ENCODE data around the gene LACTBL1.
"Not testable (repeated sequence)": the region's sequence is repeated elsewhere in the genome, so short reads cannot be mapped to it uniquely, and the experiment has no call there.

Gene LACTBL1

DNA sequence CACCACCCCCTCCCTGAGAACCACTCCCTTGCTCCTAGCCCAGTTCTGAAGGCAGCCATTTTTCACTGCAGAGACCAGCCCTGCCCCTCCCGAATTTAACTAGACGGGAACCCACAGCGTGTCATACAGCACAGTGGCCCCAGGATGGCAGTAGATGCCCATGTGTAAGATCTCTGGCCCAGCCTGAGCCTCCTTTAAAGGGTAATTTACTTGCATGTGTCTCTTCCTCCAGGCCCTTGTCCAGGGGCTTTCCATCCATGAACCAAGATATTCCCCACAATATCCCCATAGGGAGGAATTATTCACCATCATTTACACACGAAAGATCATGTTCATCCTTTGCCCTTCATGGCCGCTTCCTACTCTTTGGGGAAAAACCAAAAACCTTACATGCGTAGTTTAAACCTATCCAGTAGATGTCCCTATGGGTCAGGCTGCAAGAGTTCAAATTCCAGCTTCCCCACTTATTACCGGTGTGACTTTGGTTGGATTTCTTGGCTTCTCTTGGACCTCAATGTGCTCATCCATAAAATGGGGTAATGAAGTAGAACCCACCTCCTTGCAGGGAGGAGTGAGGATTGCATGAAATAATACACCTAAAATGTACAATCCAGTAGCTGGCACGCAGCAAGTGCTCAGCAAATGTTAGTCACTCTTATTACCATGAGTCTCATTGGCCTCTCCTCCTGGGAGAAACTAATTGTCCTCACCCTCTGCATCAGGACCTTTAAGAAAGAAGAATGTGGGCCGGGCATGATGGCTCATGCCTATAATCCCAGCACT is 4.0 kb upstream of the LACTBL1 start:
- peak; percentile 34 for DNase-seq

DNA sequence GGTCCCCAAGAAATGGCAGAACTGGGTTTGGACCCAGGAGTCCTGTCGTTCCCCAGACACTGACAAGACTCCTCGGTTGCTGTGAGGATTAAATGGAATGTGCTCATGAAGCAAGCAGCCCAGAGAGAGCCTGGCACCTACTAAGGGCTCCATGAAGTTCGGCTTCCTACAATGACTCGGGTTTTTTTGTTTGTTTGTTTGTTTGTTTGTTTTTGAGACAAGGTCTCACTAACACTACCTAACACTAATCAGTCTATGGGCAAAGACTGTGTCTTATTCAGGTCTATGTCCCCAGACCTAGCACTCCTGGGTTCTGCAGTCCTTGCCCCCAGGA is 3.4 kb upstream of the LACTBL1 start:
- DNase-seq, result no peak

DNA sequence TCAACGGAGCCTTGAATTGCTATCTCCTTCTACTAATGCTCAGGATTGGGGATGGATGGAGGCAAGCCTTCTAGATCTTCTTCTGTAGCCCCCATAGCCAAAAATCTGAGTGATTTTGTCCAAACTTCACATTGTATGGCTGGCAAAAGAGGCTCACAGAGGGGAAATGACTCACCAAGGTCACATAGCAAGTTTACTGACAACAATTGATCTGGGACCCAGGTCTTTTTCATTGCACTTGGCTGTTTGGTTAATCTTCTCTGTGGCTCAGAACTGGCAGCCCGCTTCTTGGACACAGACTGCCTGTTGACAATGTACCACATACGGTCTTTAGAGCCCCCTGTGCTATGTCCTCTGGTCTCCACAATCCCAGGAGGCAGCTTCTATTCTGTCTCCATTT is 3.0 kb upstream of the LACTBL1 start:
- DNase-seq, result no peak

DNA sequence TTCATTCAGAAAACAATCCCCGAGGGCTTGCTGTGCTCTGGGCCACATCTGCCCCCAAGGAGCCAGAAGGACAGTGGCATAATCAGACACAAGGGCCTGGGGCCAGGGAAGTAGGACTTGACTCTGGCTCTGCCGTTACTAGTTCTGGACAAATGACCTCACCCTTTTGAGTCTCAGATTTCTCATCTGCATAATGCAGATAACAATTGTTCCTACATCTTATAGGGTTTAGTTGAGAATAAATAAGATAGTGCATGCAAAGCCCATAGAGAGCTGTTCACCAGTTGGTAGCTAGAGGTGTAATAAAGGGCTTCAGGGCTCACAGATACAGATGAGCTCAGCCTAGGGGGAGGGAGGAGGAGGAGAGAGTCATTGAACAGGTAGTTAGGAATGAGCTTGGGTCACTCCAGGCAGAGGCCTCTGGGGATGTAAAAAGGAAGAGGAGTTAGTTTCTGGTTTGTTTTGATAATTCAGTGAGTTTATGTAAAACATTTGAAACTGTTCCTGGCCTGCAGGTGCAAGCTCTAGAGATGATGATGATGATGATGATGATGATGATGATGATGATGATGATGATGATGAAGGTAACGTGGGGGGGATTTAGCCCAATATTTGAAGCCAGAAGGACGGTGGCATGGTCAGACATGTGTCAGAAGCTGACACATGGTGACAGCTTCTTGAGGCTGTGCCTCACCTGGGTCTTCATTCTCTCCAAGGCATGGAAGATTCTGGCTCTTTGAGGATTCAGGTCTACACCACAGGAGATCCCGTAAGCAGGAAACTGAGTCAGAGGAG is 858 bp downstream of the LACTBL1 start:
- DNase-seq, result no peak

DNA sequence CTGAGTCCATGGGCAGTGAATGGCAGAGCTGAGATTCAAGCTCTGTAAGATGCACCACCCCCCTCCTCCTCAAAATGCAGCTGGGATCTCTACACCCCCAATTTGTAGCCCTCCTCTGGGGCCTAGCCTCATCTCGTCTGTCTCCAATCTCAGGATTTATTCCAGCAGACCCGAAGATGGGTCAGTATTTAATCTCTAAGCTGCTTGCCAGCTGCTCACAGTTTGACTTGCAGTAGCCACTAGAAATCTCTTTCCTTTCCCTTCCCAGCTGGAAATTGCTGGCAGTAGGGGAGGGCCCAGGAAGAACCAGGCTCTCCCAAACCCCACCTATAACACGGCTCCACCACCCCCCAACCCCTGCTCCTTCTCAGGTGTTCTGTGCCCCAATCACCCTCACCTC is 1.5 kb downstream of the LACTBL1 start:
- DNase-seq, result no peak

DNA sequence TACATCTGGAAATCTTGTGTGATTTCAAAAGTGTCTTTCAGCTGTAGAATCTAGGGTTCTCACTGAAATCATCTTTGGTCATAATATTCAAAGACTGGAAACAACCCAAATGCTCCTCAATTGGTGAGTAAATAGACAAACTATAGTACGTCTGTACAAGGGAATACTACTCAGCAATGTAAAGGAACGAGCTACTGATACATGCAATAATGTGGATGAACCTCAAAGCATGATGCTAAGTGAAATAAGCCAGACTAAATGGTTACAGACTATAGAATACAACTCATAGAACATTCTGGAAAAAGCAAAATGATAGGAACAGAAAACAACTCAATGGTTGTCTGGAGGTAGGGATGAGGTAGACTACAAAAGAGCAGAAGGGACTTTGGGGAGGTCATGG is 2.6 kb downstream of the LACTBL1 start:
- no peak for DNase-seq

DNA sequence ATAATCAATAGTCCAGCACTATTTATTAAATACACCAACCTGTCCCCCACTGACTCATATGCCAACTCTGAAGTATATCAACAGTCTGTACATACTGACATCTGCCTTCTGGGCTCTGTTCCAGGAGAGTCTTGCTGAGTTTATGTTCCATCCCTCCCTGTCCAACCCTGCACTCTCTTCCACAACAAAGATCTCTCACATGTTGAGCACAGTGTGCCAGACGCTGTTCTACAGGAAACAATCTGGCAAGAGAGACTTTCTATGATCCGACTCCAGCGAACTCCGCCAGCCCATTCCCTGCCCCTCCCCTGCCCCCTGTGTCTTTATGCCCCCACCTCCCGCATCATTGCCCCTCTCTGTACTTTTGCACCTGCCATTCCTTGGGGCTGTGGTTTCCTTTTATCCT is 3.4 kb downstream of the LACTBL1 start:
- no peak for DNase-seq

DNA sequence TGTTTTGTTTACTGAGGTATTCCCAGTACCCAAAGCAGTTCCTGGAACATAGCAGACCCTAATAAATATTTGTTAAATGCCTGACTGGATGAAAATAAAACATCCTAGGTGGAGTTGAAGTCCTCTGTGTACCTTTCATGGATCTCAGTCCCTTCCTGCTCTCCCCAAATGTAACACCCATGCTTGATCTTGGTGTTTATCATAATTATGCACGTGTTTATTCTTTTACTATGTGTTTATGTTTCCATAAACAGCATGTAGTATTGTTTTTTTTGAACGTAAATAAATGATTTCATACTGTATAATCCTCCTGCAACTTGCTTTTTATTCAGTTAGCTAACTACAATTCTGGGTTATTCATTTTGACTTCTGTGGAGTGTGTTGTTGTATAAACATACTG is 4.8 kb downstream of the LACTBL1 start:
- no peak for DNase-seq

DNA sequence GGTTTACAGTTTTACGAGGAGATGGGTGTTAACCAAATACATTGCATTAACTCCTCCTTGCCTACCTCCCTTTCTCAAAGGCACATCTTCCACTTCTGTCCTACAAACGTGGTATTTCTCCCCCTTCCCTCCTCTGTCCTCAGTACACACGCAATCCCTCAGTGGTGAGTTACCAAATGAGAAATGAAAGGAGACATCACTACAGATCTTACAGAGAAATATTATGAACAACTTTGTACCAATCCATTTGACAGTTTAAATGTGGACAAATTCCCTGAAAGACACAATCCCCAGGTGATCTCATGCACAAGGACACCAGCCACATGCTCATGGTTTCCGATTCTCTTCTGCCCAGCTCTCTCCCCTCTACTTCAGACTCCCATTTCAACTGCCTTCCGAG is 6.4 kb downstream of the LACTBL1 start:
- no peak for DNase-seq

DNA sequence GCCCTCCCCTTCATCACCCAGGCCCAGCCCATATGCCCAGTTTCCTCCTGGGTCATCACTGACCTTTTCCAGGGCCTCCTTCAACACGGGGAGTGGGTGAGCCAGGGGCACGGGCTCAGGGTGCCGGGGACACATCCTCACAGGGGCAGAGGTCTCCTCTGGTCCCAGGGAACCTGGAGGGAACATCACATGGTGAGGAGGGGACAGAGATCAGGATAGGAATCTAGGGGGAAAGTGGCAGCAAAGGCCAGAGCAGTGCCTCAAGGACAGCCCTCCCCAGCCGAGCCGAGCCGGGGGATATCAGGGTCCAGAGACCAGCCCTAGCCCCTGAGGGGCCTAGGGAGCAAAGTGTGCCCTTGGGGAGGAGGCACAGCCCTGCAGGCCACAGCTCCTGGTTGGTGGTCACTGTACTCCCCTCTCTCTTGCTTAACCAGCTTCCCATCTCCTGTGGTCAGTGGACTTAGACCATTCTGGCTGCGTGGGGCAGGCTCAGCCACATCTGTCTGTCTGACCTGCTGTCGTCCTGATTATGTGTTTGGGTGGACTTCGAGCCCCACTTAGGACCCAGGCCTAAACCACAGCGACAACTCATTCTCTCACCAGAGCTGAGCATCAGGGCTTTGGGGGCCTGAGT is 9.5 kb downstream of the LACTBL1 start:
- no peak for DNase-seq

DNA sequence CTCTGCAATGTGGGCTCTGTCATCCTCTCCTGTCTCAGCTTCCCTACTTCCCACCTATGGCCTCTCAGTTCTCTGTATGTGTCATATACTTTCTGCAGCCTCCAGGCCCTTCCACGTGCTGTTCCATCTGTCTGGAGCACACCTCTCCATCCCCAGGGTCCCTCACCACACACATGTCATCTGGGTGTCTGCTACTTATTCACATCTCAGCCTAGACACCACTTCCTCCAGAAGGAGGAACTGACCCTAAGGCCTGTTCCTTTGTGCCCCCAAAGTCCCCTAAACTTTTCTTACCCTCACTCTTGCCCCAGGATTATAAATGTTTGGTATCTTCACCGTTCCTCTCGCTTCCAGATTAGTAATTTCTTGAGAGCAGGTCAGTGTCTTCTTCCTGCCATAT is 10.1 kb downstream of the LACTBL1 start:
- DNase-seq, result no peak

DNA sequence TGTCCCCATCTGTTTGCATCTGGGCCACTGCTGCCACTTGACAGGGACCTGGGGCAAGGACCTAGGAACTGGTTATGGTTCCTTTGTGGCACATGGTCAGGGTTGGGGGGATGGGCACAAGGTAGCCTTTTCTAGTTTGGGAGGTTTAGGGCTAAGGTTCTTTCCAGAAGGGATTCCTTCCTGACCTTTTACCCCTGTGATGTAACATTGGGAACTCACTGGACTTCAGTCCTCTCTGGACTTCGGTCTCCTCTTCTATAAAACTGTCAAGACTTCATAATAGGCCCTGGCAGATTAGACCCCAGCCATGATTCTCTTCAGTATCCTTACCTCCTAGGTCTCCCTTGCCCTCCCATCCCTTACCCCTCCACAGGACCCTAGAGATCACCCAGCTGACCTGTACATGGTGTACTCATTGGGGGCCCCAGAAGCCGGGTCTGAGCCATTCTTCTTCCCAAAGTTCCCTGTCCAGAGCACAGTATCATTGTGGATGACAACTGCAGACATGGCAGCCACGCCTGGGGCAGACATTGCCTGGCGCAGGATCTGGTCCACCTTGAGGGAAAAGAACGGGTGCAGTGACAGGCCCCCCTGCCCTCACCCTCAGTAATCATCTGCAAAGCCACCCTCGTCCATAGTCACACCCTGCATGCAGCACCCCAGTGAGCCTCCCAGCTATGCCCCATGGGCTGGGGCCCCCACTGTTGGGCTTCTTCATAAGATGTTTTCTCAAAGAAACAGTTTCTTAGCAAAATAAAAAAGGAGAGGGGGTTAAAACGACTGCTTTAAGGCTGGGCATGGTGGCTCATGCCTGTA is 12.9 kb downstream of the LACTBL1 start:
- DNase-seq, result no peak

DNA sequence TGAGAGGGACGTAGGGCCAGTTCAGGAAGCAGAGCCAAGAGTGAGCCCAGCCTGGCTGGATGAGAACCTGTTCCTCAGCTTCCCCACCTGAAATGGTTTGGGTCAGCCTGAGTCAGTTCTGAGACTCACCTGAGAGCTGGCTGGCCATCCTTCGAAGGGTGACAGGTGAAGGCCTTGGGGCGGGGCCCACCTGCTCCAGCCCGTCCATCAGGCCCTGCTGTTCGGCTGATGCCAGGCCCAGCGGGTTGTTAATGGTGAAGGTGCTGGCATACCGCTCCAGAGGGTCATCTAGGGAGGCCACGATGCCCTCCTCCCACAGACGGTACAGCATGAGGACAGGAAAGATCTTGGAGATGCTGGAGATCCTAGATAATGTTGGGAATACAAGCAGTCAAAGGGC is 14.1 kb downstream of the LACTBL1 start:
- DNase-seq, result no peak

DNA sequence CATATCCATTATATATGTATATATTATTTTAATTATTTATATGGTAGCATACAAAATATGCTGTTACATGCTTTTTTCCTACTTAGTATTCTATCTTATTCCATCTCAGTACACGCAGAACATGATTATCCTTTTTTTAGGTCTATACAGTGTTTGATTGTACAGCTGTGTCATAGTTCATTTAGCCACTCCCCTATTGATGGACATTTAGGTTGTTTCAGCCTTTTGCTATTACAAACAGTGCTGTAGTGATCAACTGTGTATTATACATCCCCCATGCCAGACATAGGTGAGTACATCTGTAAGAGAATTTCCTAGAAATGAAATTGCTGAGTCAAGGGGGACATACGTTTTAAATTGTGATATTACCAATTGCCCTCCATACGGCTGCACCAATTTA is 15.6 kb downstream of the LACTBL1 start:
- no peak for DNase-seq

DNA sequence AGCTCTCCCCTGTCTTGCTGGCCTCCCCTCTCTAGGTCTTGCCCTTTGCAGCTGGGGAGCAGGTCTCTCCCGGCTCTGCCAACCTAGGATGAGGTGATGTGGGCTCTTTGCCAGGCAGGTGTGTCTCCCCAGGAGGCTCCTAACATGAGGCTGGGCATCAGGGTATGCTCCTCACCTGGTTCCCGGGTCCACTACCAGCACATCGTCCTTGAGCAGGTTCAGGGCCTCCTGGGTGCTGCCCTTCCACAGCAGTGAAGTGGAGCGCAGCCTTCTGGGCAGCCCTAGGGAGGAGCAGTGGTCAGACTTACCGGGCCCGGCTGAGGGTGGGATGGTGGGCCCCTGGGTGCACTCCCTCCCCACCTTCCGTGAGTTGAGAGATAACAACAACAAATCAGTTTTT is 17.5 kb downstream of the LACTBL1 start:
- DNase-seq, result no peak

DNA sequence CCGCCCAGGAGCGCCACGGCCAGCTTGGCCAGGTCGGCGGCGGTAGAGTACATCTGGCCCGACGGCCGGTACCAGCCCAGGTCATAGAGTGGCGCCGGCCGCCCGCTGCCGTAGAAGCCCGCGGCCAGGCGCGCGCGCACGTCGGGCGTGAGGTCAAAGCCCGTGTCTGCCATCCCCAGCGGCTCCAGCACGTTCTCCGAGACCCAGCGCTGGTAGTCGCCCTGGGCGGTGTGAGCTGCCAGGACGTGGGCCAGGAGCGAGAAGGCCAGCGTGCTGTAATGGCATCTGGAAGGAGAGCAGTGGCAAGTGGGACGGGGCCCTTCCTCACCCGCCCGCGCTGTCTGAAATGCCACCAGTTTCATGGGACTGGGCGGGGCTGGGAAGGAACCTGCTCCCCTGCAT is 18.9 kb downstream of the LACTBL1 start:
- DNase-seq, result no peak

DNA sequence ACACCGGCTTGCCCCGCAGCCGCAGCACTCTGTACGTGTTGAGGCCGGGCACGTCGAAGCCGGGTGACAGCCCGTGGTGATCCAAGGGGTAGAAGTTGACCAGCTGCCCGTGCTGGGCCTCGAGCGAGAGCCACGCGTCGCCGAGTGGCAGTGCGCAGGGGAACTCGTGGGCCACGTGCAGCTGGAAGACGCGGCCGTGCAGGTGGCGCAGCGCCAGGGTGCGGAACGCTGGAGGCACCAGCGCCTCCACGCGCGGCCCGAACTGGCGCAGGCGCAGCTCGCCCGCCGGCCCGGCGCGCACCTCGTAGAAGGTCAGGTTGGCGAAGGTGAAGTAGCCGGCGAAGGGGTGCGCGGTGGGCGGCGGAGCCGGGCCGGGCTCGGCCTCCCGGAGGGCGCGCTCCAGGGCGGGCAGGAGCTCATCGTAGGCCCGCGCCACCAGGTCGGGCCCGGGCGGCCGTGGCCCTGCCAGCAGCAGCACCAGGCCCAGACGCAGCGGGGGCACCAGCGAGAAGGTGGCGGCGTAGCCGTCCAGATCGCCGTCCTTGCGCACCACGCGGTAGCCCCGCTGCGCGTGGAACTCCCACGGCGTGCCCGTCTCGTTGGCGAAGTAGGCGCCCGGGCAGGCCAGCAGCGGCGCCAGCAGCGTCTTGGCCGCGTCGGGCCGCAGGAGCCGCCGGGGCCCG is 19.5 kb downstream of the LACTBL1 start:
- DNase-seq, result no peak

DNA sequence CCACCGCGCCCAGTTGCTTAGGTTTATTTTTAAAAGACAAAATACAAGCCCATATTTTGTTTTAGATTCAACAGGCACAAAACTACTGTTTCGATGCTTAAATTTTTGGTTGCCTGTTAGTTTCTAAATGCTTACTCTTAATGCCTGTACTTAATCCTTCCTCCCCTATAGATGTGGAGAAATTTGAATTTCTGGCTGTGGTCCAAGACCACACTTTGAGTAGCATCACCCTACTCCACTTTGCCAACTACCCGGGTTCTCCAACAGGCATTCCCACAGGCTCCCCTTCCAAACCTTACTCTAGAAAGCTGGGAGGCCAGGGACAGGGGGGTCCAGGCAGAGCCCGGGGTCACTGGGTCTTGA is 20.0 kb downstream of the LACTBL1 start:
- no peak for DNase-seq

DNA sequence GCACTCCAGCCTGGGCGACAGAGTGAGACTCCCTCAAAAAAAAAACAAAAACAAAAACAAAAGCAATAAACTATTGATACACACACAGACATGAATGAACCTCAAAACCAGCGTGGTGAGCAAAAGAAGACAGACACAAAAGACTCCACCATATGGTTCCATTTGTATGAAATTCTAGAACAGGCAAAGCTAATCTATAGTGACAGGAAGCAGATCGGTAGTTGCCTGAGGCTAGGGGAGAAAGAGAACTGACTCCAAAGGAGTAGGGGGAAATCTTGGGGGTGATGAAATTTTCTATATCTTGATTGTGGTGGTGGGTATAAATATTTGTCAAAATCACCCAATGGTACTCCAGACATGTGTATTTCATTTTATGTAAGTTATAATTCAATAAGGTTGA is 20.9 kb downstream of the LACTBL1 start:
- no peak for DNase-seq

DNA sequence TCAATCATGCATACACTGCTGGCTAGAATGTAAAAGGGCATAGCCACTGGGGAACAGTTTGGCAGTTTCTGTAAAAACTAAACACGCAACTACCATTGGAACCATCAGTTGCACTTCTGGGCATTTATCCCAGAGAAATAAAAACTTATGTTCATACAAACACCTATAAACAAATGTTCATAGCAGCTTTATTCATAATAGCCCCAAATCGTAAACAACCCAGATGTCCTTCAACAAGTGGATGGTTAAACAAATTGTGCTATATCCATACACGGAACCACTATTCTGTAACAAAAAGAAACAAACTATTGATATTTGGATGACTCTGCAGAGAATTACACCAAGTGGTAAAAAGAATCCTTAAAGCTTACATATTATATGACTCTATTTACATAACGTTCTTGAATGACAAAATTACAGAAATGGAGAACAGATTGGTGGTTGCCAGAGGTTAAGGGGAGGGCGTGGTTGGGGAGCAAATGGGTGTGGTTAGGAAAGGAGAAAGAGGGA is 22.8 kb downstream of the LACTBL1 start:
- no peak for DNase-seq

DNA sequence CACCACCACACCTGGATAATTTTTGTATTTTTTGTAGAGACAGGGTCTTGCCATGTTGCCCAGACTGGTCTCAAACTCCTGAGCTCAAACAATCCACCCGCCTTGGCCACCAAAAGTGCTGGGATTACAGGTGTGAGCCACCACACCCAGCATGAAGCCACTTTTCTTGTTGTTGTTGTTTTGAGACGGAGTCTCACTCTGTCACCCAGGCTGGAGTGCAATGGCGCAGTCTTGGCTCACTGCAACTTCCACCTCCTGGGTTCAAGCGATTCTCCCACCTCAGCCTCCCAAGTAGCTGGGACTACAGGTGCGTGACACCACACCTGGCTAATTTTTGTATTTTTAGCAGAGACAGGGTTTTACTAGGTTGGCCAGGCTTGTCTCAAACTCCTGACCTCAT is 27.5 kb downstream of the LACTBL1 start:
- DNase-seq, result not testable (repeated sequence)

DNA sequence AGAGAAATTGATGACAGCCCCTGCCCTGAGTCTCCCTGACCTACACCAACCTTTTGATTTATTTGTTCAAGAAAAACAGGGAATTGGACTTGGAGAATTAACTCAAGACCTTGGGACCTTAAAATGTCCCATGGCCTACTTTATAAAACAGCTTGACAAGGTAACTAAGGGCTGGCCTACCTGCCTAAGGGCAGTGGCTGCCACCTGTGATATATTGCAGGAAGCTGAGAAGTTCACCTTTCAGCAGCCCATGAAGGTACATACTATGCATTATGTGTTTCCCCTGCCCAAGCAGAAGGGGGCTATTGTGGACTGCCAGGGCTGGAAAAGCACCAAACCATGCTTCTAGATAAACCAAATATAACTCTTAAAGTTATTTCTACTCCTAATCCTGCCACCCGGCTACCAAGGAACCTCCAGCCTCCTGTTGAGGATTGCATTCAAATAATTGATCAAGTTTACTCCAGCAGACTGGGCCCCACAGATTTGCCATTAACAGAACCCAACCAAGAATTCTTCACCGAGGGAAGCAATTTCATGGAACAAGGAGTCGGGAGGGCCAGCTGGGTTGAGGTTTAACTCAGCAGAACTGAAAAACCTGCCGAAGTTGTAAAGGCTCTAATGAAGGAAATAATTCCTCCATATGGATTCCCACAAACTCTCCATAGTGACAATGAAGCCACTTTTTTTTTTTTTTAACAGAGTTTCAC is 28.2 kb downstream of the LACTBL1 start:
- no peak for DNase-seq
